NCI-H510A (cell line): ENCODE measurements around the gene TMTC1.
"Not testable (repeated sequence)": the region's sequence is repeated elsewhere in the genome, so short reads cannot be mapped to it uniquely, and the experiment has no call there.

Experiments
- DNase-seq: peaks from one replicate; lab custom pipeline; 2025; lab: John Stamatoyannopoulos, UW

Gene TMTC1

DNA sequence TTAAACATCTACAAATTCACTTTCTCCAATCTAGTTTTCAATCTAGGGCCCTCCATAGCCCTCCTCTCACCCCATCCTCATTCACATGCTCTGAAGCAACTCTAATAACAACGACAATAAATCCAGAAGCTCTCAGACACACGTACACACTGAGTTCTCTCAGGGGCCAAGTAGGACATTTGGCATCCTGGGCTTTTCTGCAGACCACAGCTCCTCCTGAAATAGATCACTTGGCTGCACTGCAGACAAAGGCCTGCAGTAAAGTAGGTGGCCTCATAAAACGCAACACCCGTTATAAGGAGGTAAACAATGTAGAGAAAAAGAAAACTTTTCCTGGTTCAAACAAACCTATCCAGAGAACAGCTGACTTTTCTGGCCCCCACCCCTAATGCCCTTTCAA lies 111.2 kb downstream of the TMTC1 start:
- DNase-seq: no peak

DNA sequence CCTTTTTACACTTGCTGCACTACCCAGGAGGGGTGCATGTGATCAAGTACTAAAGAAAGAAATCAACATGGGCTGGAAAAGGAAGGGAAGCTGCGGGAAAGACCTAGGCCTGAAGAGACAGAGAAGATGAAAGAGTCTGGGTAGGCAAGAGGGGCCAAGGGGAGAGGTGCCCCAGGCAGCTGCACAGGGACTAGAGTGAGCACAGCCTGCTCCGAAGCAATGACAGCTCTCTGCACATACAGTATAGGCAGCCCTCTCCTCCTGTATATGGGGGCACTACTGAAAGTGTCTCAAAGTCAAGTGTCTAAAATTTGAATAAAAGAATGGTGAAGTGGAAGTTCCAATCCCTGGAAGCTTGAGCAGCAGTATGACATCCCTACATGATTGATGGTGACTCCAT lies 112.0 kb downstream of the TMTC1 start:
- DNase-seq: no peak

DNA sequence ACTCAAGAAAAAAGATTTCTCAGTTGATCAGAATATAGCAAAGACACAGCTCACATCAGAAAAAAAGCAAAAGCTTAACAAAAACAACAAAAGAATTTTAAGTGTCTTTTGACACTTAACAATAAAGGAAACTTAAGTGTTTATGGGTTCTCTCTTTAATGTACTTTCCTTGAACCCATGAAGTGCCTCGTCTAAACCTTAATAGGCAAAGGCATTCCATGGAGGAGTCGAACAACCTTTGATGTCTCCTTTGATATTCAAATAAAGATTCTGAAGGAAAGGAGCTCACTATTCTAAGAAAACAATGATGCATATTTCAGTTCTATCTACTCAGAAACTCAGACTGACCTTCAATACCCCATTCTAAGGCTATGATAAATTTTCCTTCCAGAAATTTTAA lies 116.7 kb downstream of the TMTC1 start:
- DNase-seq: no peak

DNA sequence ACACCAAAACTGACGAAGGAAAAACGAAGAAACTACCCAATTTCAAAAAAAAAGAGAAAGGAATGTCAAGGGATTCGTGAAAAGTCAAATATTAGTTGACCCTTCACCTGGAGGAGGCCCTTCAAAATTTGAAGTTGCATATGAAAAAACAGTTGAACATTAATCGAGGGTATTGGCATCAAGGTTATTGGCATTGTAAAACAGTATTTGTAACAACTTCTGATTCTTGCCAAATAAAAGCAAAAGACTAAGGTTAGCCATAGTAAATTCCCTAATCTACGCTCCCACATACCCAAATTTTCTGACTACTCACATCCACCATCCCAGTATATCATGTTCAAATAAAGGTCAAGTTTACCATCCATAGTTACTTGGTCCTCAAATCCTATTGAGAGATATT lies 118.6 kb downstream of the TMTC1 start:
- DNase-seq: no peak

DNA sequence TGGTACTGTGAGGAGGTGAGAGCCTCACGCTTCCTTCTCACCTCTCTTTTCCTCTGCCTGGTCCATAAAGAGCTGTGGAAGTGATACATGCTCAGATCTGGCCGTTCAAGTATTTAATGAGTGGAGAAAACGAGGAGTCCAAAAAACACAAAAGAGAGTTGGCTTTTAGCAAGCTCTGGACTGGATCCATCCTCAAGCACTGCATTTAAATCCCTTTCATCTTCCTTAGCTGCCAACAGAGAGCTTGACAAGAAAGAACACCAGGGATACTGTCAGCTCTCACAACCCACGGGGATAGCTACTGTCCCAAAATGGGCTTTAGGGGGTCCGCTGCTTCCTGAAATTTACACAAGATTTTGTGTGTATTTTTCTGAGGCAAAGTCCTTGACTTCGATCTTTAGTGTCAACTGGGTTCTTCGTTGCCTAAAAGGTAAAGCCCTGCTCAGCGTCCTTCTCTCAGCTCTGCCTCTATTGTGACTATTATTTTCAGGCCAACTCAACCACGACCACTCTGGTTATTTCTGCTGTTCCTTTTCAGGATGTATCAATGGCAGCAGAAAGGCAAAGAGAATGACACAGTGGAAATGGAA lies 120.9 kb downstream of the TMTC1 start:
- no peak for DNase-seq

DNA sequence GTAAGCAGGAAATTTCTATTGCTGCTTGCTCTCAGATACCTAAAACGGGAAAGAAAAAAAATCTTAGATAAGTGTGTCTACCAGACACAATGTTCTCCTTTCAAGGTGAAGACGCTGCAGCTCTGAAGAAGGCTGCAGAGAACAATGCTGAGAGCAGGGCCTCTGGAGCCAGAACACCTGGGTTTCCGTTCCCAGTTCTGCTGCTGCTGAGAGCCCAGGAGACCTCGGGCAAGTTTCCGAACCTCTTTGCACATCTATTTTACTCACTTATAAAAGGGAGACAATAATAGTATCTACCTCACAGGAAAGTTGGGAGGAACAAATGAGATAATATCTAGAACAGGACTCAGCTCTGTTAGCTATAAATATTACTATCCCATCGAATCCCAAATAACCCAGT lies 122.9 kb downstream of the TMTC1 start:
- no peak for DNase-seq

DNA sequence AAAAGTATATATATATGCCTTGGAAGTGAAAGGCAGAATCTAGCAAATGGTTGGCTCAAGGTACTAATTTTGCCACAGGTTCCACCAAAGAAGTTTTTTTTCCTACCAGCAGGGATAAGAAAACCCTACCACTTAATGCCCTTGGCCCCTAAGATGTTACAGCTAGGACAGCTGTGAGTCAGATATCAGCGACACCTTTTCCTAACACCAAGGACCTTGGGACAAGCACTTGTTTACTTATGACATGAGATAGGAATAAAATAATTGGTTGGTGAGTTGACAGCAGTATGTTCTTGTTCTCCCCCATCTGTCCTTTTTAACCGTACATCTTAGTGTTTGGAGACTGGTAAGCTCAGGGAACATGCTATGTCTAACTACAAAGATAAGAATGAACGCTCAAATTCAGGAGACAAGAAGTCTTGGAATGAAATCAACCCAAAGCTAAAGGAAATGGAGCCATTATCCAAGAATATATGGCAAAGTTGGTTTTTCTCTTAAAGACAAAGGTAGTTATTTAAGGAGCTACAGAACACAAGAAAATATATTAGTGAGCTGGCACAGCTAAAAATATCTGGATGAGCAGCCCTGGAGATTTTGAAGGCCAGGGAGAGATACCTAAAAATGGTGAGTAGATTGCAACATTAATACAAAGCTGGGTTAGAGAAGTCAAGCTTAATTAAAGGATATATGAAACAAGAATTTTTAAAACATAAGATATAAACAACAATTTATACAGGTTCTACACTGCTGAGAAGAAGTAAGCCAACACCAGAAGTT lies 126.8 kb downstream of the TMTC1 start:
- no peak for DNase-seq

DNA sequence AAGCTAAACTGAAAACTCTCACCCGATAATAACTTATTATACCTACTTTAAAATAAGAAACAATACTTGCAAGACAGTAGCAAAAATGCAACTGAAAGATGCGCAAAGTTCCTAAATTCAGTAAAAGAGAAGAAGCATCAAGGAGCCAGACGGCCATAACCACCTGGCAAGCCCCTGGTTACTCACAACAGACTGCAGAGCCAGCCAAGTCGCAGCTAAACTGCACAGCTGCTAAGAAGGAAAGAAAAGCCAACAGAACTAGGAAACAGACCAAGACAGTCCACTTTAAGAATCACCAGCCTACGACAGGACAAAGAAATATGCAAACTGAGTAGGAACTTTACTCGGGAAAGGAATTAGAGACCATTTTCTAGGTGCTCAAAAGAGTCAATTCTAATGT lies 127.9 kb downstream of the TMTC1 start:
- no peak for DNase-seq

DNA sequence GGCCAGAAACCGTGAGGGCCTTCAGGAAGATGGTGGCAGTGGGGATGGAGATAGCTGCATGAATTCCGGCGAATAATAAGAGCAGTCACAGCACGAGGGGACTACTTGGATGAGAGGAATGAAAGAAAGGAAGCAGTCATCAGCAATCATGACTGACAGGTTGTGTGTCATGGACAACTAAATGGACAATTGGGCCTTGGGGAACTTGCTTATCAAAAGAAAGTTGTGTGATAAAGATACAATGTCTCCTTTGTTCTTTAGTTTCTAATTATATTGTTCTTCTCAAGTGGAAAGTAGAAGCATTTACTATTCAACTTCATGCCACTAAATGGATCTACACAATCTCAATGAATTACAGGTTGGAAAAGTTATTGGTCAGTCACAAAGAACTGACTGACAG lies 130.5 kb downstream of the TMTC1 start:
- no peak for DNase-seq

DNA sequence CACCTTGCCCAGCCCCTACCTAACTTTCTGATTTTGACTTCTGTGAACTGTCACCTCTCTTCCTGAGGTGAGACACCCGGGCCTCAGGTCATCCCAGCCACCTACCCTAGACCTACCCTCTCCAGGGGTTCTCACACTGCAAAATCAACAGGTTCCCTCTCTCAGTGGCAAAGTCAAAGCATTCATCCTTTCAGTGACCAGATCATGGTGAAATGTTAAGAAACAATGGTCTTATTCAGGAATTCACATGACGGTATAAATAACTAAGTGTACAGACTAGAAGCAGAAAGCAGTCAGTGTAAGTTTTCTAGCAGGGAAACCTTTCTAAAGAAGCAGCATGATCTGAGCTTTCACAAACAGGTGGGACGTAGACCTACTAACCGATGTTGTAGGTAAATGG lies 133.4 kb downstream of the TMTC1 start:
- no peak for DNase-seq

DNA sequence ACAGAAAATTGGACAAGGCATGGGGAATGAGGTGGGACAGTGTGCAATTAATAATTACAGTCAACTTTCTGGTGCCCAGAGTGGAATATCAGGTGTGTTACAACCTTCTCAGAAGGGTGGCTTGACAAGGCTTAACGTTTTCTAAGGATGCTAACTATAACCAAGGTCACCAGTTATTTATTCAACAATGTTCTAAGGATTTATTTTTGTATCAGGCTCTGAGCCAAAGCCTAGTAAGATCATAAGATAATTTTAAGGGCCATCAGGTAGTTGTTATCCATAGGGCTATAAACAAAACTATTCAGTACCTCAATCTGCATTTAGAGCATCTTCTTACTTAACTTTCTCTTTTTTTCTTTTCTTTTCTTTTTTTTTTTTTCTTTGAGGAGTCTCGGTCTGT lies 134.0 kb downstream of the TMTC1 start:
- DNase-seq: no peak

DNA sequence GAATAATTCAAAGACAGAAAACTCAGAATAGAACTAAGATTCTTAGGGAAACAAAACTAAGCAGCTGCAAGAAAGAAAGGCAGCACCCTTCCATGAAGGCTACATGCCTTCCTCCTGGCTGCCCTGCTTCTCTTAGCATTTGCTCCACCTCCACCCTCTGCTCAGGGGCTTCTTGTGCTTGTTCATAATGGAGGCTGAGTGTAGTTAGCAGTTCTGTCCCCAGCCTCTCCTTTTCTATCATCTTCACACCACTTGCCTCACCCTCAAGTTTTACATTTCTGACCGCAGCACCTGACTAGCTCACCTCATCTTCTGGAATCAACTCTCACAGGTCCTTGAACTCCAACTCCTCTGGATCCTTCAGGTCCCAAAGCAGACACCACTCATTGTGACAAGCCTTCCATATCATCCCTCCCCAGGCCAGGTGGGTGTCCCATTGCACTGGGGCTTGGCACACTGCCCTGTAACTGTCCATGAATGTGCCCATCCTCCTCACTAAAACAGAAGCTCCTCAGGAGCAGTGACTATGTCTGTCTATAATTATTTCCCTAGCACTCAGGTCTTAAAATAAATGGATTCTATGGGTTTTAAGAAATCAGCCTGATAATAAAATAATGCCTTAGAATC lies 139.1 kb downstream of the TMTC1 start:
- no peak for DNase-seq

DNA sequence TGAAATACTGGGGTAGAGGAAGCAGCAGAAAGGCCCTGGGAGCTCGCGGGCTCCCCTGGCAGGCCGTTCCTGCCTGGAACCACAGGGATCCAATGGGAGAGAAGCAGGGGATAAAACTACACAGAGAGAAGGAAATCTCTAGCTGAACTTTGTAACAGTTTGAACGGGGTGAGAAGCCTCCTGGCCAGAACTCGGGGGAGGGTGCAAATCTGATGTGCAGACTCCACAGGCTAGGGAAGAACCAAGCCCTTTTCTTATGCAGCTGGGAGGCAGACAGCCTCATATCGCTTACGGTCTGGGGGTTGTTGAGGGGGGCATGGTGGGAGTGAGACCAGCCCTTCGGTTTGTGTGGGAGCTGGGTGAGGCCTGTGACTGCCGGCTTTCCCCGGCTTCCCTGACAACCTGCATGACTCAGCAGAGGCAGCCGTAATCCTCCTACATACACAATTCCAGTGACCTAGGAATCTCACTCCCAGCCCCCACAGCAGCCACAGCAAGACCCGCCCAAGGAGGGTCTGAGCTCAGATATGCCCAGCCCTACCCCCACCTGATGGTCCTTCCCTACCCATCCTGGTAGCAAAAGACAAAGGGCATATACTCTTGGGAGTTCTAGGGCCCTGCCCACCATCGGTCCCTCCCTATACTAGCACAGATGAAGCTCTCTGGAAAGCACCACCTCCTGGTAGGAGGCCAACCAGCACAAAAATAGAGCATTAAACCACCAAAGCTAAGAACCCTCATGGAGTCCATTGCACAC lies 143.0 kb downstream of the TMTC1 start:
- no peak for DNase-seq

DNA sequence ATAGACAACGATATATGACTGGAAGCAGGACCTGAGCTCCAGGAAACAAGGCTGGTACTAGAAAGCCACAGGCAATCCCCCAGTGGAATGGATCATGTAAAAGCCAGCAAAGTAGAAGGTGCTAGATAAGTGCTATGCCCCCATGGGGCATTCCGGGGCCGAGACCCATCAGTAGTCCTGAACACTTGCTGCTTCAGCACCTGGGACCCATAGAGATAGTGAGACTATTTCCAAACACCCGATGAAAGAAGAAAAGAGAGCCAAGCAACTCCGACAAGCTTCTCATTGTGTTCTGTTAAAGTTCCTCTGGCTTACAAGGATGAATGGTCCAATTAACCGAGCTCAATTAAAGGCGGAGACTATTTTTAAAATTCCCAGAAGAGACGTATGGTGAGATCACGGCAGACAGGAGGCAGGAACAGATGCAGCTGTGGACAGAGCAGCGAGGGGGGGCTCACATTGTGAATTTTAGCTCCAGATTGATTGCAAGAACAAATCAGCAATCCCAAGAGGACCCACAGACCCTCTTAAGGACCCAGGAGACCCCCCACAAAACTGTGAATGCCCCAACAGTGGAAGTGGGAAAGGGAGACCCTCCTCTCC lies 143.7 kb downstream of the TMTC1 start:
- no peak for DNase-seq

DNA sequence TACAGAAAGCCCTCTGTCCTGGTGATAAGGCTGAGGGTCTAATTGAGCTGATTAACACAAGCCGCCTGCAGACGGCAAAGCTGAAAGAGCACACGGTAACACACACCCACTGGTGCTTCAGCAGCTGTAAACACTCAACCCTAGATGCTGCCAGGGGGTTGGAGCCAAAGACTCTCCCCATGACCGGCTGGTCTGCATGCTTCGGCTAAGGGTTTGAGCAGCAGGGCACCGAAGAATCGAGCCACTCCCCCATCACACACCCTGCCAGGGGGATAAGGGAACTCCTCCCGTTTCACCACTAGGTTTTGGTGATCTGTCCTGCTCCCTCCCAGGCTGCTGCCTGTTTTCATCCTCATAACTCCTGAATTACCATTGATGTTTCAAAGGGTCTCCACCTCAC lies 145.2 kb downstream of the TMTC1 start:
- no peak for DNase-seq

DNA sequence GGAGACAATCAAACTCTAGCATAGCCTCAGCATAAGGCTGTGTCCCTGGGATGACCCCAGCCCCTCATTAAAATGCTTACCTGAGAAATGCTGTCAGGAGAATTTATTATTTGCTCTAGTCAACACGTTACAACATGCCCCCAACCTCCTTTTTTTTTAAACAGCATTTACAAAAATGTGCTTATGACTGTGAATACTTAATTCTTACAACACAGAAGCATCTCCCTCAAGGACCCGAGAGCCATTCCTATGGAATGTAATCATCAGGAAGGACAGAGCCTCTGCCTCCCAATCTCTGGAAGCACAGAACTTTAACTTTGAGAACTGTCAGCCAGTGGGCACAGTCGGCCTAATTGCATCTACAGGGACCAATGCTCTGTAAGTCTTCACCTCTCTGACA lies 149.7 kb downstream of the TMTC1 start:
- no peak for DNase-seq

DNA sequence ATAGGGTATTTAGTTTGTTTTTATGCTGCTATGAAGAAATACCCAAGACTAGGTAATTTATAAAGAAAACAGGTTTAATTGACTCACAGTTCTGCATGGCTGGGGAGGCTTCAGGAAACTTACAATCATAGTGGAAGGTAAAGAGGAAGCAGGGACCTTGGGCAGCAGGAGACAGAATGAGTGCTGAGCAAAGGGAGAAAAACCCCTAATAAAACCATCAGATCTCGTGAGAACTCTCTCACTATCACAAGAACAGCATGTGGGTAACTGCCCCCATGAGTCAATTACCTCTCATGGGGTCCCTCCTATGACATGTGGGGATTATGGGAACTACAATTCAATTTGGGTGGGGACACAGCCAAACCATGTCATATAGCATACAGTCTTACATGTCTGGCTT lies 153.6 kb downstream of the TMTC1 start:
- DNase-seq: not testable (repeated sequence)

DNA sequence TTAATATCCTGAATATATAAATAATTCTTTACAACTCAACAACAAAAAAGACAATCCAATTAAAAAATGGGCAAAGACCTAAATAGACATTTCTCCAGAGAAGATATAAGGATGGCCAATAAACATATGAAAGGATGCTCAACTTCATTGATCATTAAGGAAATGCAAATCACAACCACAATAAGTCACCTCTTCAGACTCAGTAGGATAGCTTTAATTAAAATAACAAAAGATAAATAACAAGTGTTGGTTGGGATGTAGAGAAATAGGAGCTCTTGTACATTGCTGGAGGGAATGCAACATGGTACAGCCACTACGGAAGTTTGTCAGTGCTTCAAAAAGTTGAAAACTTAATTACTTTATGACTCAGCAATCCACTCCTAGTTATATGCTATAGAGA lies 156.5 kb downstream of the TMTC1 start:
- DNase-seq: no peak

DNA sequence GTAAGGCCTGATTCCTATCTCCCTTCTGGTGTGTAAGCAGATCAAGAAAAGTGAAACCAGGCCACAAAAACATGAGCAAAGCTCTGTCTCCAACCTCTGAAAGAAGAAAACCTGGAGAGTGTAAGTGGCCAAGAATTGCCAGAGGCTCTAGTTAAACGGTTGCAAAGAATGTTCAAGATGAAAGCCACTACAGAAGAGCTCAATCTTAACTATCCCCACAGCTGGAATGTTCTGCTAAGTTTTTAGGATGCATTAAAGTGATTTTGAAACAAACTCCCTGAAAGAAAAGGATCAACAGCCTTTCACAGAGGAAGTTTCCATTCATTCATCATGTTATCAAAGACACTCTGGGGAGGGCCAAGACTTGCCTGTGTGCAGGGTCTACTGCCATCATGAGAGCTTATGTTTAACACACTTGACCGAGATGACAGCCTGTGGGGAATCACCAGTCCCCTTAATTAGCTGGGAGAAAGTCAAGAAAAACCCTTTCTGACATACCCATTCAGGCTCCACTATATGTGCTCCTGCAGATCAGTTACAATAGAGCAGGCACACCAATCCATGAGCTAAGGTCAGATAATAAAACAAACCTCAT lies 158.3 kb downstream of the TMTC1 start:
- DNase-seq: no peak

DNA sequence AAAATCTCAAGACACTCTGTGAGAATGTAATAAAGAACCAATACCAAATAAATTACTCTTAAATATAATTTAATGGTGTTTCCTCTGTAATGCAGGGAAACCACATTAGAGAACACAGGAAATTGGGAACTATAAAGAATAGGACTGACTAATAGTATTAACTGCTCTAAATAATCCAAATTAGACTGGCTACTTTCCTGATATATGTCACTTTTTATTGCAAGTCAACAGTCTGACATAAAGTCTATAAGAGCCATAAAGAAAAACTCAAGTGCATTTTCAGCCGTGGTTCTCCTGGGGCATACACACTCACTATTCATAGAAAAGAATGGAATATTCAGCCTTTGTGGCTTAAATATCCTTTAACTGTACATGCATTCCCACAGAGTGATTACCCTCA lies 161.5 kb downstream of the TMTC1 start:
- no peak for DNase-seq

DNA sequence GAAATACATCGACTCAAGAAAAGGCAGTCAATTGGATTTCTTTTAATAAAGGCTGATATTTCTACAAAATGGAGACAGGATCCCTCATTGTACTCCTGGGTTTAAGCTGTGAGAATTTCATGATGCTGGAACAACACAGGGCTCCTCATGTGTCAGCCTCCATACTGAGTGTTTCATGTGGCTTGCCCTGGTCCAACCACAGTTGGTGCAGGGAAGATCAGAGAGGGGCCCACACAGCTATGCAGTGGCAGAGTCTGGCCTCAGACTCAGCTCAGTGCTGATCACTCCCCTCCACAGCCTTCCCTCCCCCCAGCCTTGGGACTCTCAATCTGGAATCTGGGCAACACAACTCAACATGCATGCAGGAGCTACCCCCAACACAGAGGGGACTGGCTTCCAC lies 163.7 kb downstream of the TMTC1 start:
- no peak for DNase-seq

DNA sequence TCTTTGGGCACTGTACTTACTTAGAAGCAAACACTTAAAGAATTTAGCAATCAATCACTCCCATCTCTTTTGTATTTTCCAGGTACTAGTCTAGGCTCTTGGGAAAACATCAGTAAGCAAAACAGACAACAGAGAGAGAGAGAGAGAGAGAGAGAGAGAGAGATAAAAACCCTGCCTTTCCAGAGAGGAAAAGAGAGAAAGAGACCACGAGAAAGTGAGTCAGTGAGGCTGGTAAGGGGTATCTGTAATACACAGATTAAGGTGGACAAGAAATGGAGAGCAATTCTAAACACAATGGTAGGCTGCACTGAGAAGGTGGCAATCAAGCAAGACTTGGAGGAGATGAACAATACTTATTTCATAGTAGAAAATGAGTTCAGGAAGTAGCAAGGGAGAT lies 166.3 kb downstream of the TMTC1 start:
- no peak for DNase-seq
